KOPT-K1 (cell line): ENCODE data around the gene CTSC.

Experiments used
- H3K27ac ChIP-seq: fragments of 200-600 bp; sonication (generic); 2 replicates; pipeline ENCODE4 v1.5.1; 2016; ENCODE audit warnings: antibody characterized with exemption, mild to moderate bottlenecking, low read depth, low read length; ENCODE audit not compliant: poor library complexity, severe bottlenecking
- H3K36me3 ChIP-seq: fragments of 200-600 bp; sonication (generic); 2 replicates; pipeline ENCODE4 v1.5.1; 2017; ENCODE audit warnings: antibody characterized with exemption, mild to moderate bottlenecking, low read length, moderate library complexity; ENCODE audit not compliant: insufficient read depth
- H3K9me3 ChIP-seq: fragments of 200-600 bp; sonication (generic); 2 replicates; pipeline ENCODE4 v1.5.1; 2017; ENCODE audit warnings: antibody characterized with exemption, low read length, mild to moderate bottlenecking; ENCODE audit not compliant: insufficient read depth, poor library complexity, severe bottlenecking

CTSC gene

DNA sequence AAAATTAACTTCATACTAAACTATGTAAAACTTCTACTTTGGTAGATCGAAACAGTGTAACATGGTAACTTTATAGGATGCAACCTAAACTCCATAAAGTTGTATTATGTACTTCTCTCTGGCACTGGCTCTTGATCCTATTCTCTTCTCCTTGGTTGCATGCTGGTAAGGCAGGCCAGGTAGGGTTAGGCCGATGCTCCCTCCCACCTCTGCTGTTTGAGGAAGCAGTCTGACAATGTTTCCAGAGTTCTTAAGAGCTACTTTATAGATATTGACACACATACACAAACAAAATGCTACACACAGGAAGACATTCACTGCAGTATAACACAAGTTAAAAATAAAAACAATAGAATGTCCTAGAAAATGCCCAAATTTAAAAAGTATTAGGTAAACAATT, 22.5 kb downstream of the CTSC start:
- H3K36me3 ChIP-seq, result peaks cover 64% of the 10 kb centered on the region
- H3K9me3 ChIP-seq, result no peaks in the 10 kb centered on the region
- H3K27ac ChIP-seq, result no peak overlapping the region

DNA sequence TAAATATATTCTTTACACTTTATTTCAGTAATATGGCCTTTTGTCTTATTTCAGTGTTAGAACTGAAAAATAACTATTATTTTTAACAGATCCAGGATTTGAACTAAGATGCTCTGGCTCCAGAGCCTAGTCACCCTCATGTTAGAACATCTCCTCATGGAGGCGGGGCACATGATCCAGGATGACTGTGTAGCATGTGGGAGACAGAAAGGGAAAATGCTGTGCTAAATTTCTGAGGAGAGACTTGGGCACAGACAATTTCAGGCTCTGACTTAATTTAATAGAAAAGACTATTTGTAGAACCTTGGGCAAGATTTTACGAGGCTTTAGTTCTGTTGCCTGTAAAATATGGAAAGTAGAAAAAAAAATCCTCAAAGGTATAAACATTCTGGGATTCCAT, 24.1 kb downstream of the CTSC start:
- H3K27ac ChIP-seq, result no peak overlapping the region
- H3K36me3 ChIP-seq, result peaks cover 75% of the 10 kb centered on the region
- no peaks in the 10 kb centered on the region for H3K9me3 ChIP-seq

DNA sequence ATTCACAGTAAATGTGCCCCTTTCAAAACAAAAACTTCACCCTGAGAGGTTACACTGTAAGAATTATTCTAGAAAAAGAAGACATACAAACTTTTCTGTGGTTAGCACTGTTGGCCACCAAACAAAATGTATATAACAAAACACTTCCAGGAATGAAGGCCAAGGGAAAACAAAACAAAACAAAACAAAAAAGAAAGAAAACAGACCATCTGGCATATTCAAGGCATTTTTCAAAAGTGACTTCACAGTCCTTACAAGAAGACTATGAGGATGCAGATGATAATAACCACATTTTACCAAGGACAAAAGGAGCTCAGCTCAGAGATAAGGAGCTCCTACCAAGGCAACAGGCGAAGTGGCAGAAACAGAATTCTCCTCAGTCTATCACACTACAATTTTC, 24.9 kb downstream of the CTSC start:
- Histone ChIP-seq H3K36me3 (peaks cover 83% of the 10 kb centered on the region), H3K27ac (no peak overlapping the region), H3K9me3 (no peaks in the 10 kb centered on the region)

DNA sequence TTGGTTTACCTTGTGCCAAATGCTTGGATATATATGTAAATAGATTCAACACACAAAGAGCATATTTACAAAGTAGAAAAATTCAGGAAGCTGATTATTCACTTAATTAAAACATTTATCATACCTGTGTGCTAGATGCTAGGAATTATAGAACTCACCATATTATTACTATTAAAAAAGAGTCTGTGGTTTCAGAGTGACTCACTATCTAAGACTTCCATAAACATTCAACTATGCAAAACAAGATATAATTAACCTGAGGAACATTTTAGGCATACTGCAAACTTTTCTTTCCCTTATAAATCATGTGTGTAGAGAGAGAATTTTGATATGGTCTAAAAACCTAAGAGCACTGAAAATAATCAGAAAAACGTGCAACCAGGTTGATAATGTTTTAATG, 27.3 kb downstream of the CTSC start:
- H3K27ac ChIP-seq, result no peak overlapping the region
- H3K36me3 ChIP-seq, result peaks cover 96% of the 10 kb centered on the region
- no peaks in the 10 kb centered on the region for H3K9me3 ChIP-seq

DNA sequence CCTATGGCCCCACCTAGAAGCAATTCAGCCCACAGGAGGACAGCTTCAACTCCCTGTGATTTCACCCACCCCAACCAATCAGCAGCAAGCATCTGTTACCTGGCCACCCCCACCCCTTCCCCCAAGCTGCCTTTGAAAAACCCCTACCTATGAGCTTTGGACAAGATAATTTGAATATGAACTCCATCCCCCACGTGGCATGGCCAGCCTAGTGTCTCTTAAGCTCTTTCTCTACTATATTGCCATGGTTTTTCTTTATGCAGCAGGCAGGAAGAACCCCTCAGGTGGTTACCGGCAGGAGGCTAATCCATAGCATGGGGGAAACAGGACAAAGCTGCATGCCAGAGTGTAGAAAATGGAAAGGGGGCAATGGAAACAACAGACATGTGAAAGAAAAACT, 29.0 kb downstream of the CTSC start:
- no peaks in the 10 kb centered on the region for H3K9me3 ChIP-seq
- peaks cover 97% of the 10 kb centered on the region for H3K36me3 ChIP-seq
- H3K27ac ChIP-seq, result no peak overlapping the region

DNA sequence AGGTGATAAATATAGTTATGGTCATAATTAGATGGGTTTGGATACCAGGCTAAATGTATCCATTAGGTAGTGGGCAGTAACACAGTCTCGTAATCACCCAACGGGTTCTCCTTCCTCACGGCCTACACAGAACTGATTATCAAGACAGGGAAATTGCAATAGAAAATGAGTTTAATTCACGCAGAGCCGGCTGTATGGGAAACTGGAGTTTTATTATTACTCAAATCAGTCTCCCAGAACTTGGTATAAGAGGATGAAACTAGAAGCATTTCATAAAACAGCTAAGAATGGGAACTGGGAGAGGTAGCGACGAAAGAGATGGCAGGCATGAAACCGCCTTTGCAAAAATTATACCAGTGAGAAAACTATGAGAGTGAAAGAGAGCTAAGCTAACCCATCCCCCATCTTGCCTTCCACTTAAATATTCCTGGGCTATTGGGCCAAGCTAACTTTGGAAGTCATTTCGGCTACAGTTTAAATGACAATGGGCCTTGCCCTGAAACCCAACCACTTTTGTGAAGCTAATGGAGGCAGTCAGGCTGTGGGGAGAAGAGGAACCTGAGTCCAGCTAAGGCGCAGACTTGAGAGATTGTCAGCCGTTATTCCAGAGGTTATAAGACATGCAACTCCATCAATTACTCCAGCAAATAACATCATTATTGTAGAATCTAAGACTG, 29.6 kb downstream of the CTSC start:
- Histone ChIP-seq H3K27ac (no peak overlapping the region), H3K36me3 (peaks cover 95% of the 10 kb centered on the region), H3K9me3 (no peaks in the 10 kb centered on the region)

DNA sequence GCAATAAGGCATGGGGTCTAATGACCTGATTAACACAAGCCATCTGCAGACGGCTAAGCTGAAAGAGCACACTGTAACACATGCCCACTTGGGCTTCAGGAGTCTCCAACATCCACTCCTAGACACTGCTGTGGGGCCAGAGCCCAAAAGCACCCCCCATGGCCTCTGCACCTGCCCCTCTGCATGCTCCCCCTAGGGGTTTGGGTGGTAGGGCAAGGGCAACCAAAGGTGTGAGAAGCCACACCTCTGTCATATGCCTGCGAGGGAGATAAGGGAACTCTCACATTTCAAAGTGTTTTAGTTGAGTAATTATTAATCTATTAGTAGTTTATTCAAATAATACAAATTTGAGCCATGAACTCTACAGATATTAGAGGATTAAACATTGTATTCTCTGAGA, 30.8 kb downstream of the CTSC start:
- Histone ChIP-seq H3K27ac (no peak overlapping the region), H3K9me3 (no peaks in the 10 kb centered on the region), H3K36me3 (peaks cover 95% of the 10 kb centered on the region)

DNA sequence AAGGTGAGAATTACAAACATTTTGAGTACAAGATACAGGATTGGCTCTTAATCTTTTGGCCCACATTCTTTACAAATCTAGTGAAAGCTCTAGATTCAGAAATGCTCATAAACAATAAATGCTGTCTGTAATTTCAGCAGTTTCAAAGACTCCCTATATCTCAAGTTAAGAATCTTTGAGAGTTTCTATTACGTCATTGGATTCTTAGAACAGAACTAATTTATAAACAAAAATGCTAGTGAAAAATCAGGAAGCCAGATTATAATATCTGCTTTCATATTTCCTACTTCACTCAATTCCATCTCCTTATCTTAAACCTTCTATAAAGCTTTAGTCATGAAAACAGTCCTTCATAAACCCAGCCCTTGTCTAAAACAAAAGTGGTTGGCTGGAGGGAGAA, 32.1 kb downstream of the CTSC start:
- Histone ChIP-seq H3K27ac (no peak overlapping the region), H3K9me3 (no peaks in the 10 kb centered on the region), H3K36me3 (peaks cover 95% of the 10 kb centered on the region)

DNA sequence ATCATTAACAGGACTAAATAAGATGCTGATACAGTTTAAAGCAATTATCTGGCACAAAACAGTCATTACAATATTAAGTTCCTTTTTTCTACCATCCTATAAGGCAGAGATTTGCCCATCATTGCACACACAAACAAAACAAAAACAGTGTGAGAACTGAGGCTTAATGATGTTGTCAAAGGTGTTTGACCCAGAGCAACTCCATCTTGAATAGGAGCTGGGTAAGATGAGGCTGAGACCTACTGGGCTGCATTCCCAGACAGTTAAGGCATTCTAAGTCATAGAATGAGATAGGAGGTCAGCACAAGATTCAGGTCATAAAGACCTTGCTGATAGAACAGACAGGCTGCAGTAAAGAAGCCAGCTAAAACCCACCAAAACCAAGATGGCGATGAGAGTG, 33.2 kb downstream of the CTSC start:
- H3K9me3 ChIP-seq, result no peaks in the 10 kb centered on the region
- H3K36me3 ChIP-seq, result peaks cover 97% of the 10 kb centered on the region
- H3K27ac ChIP-seq, result no peak overlapping the region

DNA sequence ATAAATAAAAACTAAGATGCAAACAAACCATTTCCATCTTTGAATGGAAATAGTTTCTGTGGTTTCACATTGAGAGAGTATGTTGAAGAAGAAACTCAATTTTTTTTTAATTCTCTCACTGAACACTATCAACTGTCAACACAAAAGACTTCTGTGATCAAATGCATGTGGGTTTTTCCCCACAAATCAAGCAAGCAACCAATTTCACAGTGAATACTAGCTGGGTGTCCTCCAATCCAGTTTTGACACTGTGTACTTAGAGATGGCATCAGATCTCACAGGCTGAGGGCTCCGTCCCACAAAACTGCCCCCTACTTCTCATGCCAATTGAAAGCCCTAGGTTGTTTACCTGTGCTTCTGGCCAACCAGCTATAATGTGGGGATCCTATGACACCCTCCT, 34.5 kb downstream of the CTSC start:
- no peak overlapping the region for H3K27ac ChIP-seq
- peaks cover 97% of the 10 kb centered on the region for H3K36me3 ChIP-seq
- no peaks in the 10 kb centered on the region for H3K9me3 ChIP-seq

DNA sequence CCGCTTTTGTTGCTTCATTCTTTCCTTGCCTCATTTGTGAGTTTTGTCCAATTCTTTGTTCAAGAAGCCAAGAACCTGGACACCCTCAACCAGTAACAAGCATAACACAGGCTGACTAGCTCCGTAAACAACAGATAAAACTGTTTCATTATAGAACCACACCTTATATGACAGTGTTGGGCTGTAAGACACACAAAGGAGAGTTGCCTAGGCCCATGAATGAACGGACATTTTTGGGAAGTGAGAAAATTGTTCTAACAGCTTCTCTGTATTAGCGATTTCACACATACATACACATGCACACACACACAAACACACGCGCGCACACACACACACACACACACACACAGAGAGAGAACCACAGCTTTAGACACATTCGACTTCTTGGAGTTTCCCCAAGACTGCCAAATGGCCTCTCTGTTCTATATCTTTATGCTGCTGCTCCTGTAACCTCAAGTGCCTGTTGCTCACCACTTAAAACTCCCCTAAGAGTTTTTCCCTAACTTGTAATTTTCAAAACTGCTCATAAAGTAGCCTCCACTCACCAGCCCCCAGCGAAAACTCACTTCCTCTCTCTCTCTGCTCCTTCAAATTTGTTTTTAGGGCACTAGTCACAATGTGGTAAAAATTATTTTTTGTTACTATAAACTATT, 35.9 kb downstream of the CTSC start:
- no peak overlapping the region for H3K27ac ChIP-seq
- H3K9me3 ChIP-seq, result no peaks in the 10 kb centered on the region
- peaks cover 97% of the 10 kb centered on the region for H3K36me3 ChIP-seq

DNA sequence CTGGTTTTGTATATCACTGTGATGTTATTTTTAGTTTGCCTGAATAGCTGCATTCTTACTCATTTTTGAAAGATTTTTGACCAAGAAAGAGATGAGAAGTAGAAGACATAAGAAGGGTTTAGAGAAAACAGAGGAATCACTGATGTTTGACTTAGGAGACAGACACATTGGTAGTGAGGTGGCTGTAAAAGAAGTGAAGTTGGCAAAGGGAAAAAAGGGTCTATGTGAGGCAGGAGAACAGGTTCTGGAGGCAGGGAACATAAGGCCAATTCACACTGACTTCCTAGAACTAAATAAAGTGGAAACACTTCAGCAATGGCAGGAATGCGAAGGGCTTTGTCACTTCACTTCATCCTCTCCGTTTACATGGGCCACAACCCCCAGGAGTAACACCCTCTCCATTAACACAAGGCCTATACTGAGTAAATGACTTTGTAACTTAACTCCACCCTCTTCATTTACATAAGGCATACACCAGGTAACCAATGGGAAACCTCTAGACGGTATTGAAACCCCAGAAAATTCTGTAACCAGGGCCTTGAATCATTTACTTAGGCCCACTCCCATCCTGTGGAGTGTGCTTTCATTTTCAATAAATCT, 36.5 kb downstream of the CTSC start:
- Histone ChIP-seq H3K9me3 (no peaks in the 10 kb centered on the region), H3K27ac (no peak overlapping the region), H3K36me3 (peaks cover 97% of the 10 kb centered on the region)

DNA sequence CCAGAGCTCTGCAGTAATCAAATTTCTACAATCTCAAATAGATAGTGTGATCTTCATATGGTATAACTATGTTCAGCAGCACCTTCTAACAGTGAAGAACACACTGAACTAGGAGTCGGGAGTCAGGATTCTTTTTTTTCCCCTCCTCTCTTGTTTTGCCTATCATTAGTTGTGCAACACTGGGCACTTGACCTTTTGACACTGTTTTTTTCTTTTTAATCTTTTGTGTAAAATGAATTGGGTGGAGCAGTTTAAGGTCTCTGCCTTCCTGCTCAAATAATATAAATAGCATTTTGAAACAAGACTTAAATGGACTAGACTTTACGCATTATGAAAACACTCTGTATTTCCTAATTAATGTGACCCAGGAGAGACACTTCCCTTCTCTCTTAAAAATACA, 39.7 kb downstream of the CTSC start:
- Histone ChIP-seq H3K9me3 (no peaks in the 10 kb centered on the region), H3K27ac (no peak overlapping the region), H3K36me3 (peaks cover 98% of the 10 kb centered on the region)

DNA sequence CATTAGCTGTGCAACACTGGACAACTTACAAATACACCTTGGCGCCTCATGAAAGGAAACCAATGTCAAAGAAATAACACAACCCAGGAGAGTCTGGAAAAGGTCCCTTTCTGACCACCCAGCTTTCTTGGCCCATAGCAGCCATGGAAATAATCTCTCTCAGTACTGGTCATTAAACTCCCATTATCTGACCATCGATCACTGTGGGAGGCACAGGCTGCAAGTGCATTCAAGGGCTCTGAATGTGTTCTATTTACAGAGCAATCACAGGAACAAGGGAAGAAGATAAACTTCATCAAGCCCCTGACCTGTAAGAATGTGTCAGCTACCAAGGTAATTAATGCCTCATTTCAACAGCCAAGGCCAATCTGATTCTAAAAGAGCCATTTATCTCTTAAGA, 40.1 kb downstream of the CTSC start:
- Histone ChIP-seq H3K9me3 (no peaks in the 10 kb centered on the region), H3K27ac (no peak overlapping the region), H3K36me3 (peaks cover 99% of the 10 kb centered on the region)

DNA sequence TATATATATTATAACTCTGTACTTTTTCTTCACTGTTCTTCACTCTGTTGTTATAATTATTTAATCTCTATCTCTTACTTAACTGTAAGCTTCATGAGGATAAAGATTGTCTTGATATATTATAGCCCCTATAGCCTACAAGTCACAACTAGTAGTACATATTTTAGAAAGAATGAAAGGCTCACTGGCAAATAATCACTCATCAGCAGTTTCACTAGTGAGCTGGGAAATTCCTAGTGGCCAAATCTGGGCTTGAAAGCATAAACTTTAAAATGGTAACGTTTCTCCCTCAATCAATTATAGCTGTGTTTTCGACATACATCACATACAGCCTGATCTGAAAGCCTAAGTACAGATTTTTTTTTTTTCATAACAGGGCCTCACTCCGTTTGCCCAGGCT, 42.5 kb downstream of the CTSC start:
- Histone ChIP-seq H3K36me3 (peaks cover 91% of the 10 kb centered on the region), H3K9me3 (no peaks in the 10 kb centered on the region), H3K27ac (no peak overlapping the region)

DNA sequence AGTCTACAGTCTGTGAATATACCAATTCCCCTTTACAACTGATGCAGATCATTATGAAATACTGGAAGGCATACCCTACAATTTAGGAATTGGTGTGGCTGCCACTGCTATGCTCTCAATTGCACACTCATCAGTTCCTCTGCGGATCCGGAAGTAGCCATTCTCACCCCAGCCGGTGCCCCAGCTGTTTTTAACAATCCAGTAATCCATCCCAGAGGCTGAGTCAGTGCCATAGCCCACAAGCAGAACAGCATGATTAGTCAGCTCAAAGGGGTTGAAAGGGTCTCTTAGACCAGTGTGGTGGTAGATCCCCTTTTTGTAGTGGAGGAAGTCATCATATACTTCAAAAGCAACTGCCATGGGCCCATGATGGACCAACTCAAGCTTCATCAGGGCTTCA, 43.6 kb downstream of the CTSC start:
- Histone ChIP-seq H3K36me3 (peaks cover 91% of the 10 kb centered on the region), H3K9me3 (no peaks in the 10 kb centered on the region), H3K27ac (no peak overlapping the region)
